Daoy (cell line): ENCODE results near the gene C10orf143. TPM values are rescaled to one million over a fixed set of nuclear protein-coding genes. Genes with fewer than 3 reads are reported as not detected.
"Not testable (repeated sequence)": the region's sequence is repeated elsewhere in the genome, so short reads cannot be mapped to it uniquely, and the experiment has no call there.

Source experiments
- DNase-seq: peaks from one replicate; pipeline ENCODE4 v3.0.0-alpha.2; 2015; ENCODE audit warnings: low read depth
- total RNA-seq: library from RNA; depleted of rRNA; stranded (reverse); fragments of >200 nt; shearing (Covaris generic); gene quantifications from 2 replicates; pipeline ENCODE4 v1.2.3, GENCODE V29; 2014; rRNA removed

The C10orf143 gene
- 0.03 and 0.46 TPM in 2 replicates for total RNA-seq

DNA sequence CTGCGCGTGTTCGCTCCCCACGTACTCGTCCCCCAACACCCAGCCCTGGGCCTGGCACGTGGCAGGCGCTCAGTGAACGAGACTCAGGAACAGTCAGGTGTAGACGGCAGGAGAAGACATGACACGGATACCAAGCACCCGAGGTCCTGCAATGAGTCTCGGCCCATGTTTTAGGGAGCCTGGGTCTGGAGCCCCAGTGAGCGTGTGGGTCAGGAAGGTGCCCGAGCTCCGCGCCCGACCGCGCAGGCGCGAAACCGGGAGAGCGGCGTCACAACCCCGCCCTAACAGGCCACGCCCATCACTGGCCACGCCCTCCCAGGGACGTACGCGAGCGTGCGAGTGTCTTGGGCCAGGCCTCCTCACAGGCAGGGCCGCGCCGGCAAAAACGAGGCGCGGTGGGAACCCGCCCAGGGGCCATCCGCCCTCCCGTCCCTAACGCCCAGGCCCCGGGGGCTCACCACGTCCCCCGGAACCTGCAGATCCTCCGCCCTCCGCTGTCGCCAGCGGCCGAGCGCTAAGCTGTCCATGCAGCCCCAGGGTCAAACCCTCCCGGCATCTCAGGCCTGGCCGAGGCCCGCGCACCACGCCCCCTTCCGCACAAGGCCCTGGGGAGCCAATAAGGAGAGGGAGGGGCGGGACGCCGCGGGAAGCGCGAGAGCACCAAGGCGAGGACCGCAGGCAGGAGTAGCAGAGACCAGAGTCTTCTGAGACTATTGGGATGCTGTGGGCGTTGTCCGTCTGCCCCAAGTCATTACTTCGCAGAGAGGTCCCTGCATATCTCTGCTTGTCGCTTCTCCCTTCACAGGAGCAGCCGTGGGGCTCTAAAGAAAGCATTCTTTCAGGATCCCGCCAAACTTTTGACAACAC lies at the start of gene C10orf143:
C10orf143 (minus strand) TSS at position 585 of the 867 bp plus-strand sequence; CDS start at position 527, 58 bp downstream.
- peak; percentile 97 for DNase-seq

DNA sequence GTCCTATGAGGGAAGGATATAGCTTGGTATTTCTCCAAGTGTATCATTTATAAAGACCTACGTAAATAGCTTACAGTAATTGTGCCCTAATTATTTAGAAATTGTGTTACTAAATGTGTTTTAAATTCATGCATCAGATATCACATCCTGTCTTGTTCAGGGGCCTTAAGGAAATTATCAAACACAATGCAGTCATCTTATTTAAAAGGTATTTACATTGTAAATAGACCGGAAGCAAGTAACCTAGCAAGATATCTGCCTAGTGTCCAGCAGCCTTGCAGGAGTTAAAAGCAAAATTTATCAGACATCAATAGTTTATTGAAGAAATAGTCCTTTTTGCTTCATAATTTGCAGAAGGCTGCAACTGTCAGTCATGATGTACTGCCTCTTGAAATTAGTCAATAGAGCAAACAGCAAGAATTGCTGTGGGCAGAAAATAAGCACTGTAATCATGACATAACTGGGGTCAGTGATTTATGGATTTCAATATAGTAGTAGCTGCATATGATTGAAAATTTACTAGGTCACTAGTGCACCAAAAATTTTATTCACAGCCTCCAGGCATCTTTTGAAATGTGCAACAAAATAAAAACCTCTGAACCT lies 48.7 kb upstream of the C10orf143 start:
- DNase-seq: no peak

DNA sequence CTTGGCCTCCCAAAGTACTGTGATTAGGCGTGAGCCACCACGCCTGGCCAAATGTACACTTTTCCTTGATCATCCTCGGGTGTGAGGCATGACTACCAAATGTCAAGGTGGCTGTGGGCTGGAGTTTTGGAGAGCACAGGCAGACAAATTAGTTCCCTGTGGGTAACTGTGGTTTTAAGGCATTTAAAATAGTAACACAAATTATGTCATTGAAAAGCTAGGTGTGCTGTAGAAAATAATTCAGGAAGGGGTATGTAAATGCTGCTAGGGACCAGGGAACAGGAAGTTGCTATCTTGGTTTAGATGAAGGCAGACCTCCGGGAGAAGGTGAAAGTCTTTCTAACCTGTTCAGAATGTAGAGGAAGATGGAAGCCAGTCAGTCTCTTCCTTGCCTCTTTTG lies 35.4 kb upstream of the C10orf143 start:
- no peak for DNase-seq

DNA sequence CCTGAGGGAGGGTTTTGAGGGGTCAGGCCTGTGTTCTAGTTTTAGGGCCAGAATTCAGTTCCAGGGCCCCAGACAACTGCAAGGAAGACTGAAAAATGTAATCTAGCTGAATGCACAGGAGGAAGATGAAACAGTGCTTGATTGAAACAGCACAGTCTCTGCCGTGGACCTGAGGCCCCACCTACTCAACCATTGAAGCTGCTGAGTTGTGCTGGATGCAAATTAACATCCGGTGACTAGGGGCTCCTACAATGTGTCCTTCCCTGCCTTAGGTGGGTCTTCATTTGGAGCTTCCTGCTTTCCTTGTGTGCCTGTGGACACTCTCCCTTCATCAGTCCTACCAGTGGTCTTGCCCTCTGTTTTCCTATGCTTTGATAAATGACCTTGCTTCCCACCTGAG lies 31.2 kb upstream of the C10orf143 start:
- no peak for DNase-seq

- no peak for DNase-seq
These were observed 30.8 kb upstream of the C10orf143 start for GRCh38 chr10:130141460-130141859.

DNA sequence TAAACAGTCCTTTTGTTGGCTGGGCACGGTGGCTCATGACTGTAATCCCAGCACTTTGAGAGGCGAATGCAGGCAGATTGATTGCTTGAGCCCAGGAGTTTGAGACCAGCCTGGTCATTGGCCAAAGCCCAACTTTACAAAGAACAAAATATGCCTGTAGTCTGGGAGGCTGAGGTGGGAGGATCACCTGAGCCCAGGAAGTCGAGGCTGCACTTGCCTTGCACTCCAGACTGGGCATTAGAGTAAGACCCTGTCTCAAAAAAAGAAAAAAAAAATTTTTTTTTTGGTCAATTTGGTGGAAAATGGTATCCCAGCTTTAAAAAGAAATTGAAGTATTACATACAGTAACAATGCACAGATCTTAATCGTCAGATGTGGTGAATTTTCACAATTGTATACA lies 30.4 kb upstream of the C10orf143 start:
- DNase-seq: no peak

- DNase-seq: no peak
These were observed 29.8 kb upstream of the C10orf143 start for GRCh38 chr10:130140425-130140824.

DNA sequence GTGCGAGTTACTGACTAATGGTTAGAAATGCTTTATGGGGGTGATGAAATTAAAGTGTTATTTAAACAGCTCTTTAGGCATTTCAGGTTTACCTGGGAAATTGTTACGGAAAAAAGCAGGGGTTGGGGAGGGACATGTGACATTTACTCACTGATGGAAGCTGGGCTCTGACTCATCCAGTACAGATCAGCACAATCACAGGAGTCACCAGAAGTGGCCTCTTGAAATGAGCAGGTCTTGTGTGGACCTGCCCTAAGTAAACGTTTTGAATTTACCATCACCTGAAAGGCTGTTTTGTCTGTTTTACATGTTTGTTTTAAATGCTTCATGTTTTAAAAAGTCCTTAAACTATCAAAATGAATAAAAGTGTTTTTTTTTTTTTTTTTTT lies 27.8 kb upstream of the C10orf143 start:
- DNase-seq: peak; percentile 61

- DNase-seq: no peak
These were observed 27.2 kb upstream of the C10orf143 start for GRCh38 chr10:130137659-130138478.

DNA sequence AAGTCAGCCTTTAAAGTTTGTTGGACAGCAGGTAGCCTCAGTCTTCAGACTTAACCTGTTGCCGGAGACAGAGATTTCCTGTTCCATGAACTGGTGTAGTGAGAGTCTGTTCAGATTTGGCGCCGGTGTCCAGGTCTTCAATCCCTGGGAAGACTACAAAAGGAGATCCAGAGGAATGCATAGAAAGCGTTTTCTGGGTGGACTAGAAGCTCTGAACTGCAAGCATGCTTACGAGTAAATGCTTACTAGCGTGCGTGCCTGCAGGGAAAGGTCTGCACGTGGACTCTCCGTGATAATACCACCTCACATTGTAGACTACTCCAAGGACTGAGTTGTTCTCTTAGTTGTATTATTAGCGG lies 26.4 kb upstream of the C10orf143 start:
- no peak for DNase-seq

DNA sequence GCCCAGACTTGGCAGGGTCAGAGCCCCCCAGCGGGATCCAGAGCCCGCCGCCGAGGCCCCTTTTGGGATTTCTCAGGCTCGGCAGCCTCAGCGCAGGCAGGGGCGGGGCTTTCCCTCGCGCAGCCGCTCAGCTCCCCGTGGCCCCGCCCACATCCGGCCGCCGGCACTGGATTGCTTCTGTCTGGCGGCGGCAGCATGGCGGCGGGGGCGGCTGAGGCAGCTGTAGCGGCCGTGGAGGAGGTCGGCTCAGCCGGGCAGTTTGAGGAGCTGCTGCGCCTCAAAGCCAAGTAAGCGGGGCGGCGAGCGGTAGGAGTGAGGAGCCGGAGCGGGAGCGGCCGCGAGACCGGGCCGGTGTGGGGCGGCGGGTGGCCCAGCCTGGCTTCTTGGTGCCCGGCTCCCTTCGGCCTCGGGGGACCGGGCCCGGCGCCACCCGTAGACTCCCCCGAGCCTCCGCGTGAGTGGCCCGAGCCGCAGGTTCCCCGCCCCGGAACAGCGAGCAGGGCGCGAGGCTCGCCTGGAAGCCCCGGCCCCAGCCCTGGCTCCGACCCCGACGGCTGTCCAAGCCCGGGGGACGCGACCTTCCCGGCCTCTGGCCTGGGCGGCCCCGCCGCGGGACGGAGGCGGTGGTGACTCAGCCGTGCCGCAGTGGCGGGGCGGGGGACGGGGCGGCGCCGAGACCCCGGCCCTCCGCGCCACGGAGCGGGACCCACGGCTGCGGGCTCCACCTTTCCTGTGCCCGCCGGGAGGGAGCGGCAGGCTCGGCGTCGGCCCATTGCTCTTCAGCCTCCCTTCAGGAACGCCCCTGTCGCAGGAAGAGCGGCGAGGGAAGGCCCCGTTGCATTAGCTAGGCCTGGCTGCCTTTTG lies 25.8 kb upstream of the C10orf143 start, which contains the start of gene GLRX3:
GLRX3 (plus strand) TSS at position 166 of the 864 bp plus-strand sequence; CDS start at position 196, 30 bp downstream.
- peak; percentile 89 for DNase-seq

DNA sequence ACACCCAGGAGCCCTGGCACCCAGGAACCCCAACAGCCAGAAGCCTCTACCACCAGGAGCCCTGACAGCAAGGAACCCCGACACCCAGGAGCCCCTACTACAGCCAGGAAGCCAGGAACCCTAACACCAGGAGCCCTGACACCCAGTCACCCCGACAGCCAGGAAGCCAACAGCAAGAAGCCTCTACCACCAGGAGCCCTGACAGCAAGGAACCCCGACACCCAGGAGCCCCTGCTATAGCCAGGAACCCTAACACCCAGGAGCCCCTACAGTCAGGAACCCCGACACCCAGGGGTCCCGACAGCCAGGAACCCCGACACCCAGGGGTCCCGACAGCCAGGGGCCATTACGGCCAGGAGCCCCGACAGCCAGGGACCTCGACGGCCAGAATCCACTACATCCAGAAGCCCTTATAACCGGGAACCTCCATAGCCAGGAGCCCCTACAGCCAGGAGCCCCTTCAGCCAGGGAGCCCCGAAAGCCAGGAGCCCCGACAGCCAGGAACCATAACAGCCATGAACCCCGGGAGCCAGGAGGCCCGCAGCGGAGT lies 25.1 kb upstream of the C10orf143 start:
- DNase-seq: no peak

- no peak for DNase-seq
These were observed 18.3 kb upstream of the C10orf143 start for GRCh38 chr10:130128922-130129321.

GRCh38 chr10:130128062-130128781 lies 17.6 kb upstream of the C10orf143 start:
- DNase-seq: no peak

DNA sequence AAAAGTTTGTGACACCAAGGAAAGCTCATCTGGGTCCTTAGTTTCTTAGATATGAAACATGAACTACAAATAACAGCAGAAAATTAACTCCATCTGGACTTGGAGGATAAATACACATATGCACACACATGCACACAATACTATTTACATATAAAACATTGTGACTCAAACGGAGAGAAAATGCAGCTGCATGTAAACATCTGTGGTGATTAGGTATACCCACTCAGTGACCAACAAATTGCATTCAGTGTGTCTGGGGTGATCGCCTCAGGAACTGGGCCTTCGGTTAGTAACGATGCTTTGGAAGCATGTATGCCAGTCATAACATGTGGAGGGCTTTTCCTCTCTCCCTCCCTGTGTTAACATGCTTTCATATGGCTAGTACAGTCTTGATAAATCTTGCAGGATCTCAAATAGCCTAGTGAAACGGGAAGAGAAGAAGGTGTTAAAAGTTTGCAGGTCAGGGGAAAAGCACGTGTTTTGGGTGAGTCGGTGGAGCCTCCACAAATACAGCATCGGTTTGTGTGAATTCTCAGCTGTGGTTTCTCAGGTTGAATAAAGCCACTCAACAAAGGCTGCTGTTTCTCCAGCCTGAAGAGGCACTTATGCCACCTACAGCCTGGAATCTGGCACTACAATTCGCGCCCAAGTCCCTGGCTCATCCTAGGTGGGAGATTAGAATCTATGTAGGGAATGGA lies 16.9 kb upstream of the C10orf143 start:
- DNase-seq: peak; percentile 69

GRCh38 chr10:130121486-130122079 lies 11.0 kb upstream of the C10orf143 start:
- no peak for DNase-seq

- not testable (repeated sequence) for DNase-seq
These were observed 6.9 kb upstream of the C10orf143 start for GRCh38 chr10:130117535-130117934.

GRCh38 chr10:130116942-130117341 lies 6.3 kb upstream of the C10orf143 start:
- DNase-seq: not testable (repeated sequence)

DNA sequence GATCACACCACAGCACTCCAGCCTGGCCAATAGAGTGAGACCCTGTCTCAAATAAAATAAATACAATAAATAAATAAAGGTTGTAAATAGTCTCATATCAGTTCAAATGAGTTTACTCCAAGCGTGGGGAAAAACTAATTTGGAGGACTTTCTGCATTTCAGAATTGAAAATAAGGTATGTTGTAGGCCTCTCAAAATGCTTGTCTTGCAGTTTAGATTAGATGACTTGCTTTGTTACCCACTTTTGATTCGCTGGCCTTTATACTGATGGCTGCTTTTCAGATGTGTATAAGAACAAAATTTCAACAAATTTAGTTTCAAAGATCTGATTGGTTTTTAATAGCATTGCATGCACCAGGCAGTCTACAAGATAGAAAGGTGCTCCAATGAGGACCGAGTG lies 2.2 kb upstream of the C10orf143 start:
- DNase-seq: no peak
